OCI-LY3 (cell line): ENCODE results near the gene CFAP69.

ENCODE experiments used
- H2AFZ ChIP-seq: fragments of 200-600, 300-600 bp; shearing (Covaris generic); 2 replicates; pipeline ENCODE4 v1.6.0; 2014; ENCODE audit warnings: antibody characterized with exemption, low read depth, low read length
- H3K27ac ChIP-seq: fragments of 200-600, 300-600 bp; sonication (generic); 2 replicates; pipeline ENCODE4 v1.5.1; 2014; ENCODE audit warnings: mild to moderate bottlenecking, low read length, moderate library complexity, mixed read lengths
- H3K27me3 ChIP-seq: fragments of 200-600, 300-600 bp; sonication (generic); 2 replicates; pipeline ENCODE4 v1.6.1; 2014; ENCODE audit warnings: low read depth, low read length, mixed read lengths
- H3K36me3 ChIP-seq: fragments of 200-600, 300-600 bp; sonication (generic); replicated peaks from 2 replicates; pipeline ENCODE3; 2014; ENCODE audit warnings: low read depth, low read length, mixed read lengths
- H3K4me1 ChIP-seq: fragments of 300-600, 200-600 bp; sonication (generic); 2 replicates; pipeline ENCODE4 v1.6.1; 2014; ENCODE audit warnings: low read length, mixed read lengths
- H3K4me2 ChIP-seq: fragments of 200-600, 300-600 bp; sonication (generic); 2 replicates; pipeline ENCODE4 v1.6.1; 2014; ENCODE audit warnings: low read length, mixed read lengths
- H3K4me3 ChIP-seq: fragments of 300-600, 200-600 bp; sonication (generic); 2 replicates; pipeline ENCODE4 v1.5.1; 2014; ENCODE audit warnings: antibody characterized with exemption, mild to moderate bottlenecking, low read length, moderate library complexity
- H3K79me2 ChIP-seq: fragments of 300-600, 200-600 bp; shearing (Covaris generic); 2 replicates; pipeline ENCODE4 v1.6.1; 2014; ENCODE audit warnings: mild to moderate bottlenecking, low read length, mixed read lengths
- H3K9ac ChIP-seq: fragments of 300-600, 200-600 bp; shearing (Covaris generic); 2 replicates; pipeline ENCODE4 v1.6.0; 2014; ENCODE audit warnings: mild to moderate bottlenecking, low read length, moderate library complexity
- H3K9me3 ChIP-seq: fragments of 200-600, 300-600 bp; shearing (Covaris generic); 2 replicates; pipeline ENCODE4 v1.6.1; 2014; ENCODE audit warnings: low read length, mixed read lengths; ENCODE audit not compliant: insufficient read depth
- H4K20me1 ChIP-seq: fragments of 200-600, 300-600 bp; sonication (generic); 2 replicates; pipeline ENCODE4 v1.6.1; 2016; ENCODE audit warnings: low read length, mixed read lengths; ENCODE audit not compliant: insufficient read depth
- EZH2phosphoT487 ChIP-seq: fragments of 200-600 bp; shearing (Covaris generic); IDR thresholded peaks from 2 replicates; pipeline ENCODE4 v1.6.1; 2018; ENCODE audit warnings: antibody characterized with exemption, mixed run types, low read depth
- TF ChIP-seq, protein P1 (sequence below): fragments of 200-600, 300-600 bp; sonication (generic); IDR thresholded peaks from 2 replicates; pipeline ENCODE4 v1.5.1; 2014; ENCODE audit warnings: antibody characterized with exemption, low read length, low read depth

The CFAP69 gene

GRCh38 chr7:90256778-90257177, 11.8 kb downstream of the CFAP69 start:
- H2AFZ ChIP-seq: no peak overlapping the region
- no peak overlapping the region for H3K4me2 ChIP-seq
- no peak overlapping the region for H3K27ac ChIP-seq
- H4K20me1 ChIP-seq: no peaks in the 10 kb centered on the region
- H3K27me3 ChIP-seq: no peaks in the 10 kb centered on the region
- no peak overlapping the region for H3K4me3 ChIP-seq
- no peaks in the 10 kb centered on the region for H3K4me1 ChIP-seq
- H3K36me3 ChIP-seq: no peaks in the 10 kb centered on the region
- H3K79me2 ChIP-seq: no peaks in the 10 kb centered on the region
- no peak overlapping the region for H3K9ac ChIP-seq
- no peak for TF ChIP-seq EZH2phosphoT487
- TF ChIP-seq, protein P1, sequence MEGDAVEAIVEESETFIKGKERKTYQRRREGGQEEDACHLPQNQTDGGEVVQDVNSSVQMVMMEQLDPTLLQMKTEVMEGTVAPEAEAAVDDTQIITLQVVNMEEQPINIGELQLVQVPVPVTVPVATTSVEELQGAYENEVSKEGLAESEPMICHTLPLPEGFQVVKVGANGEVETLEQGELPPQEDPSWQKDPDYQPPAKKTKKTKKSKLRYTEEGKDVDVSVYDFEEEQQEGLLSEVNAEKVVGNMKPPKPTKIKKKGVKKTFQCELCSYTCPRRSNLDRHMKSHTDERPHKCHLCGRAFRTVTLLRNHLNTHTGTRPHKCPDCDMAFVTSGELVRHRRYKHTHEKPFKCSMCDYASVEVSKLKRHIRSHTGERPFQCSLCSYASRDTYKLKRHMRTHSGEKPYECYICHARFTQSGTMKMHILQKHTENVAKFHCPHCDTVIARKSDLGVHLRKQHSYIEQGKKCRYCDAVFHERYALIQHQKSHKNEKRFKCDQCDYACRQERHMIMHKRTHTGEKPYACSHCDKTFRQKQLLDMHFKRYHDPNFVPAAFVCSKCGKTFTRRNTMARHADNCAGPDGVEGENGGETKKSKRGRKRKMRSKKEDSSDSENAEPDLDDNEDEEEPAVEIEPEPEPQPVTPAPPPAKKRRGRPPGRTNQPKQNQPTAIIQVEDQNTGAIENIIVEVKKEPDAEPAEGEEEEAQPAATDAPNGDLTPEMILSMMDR: no peak
- no peaks in the 10 kb centered on the region for H3K9me3 ChIP-seq

DNA sequence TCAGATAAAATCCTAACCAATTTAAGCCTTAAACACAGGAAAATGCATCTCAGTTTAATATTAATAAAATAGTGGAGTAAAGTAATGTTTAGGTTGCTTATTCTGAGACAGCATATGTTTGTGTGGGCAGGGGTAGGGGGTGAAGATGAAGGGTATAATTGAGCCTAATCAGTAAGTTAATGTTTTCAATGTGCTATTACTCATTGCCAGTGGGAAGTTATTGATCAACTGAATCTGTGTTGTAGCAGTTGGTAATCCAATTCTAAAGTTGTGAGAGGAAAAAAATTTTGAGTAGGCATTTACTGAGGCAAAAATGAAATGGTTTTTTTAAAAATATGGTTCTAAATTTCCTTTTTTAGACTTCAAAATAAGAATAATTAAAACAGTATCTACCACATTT, 16.5 kb downstream of the CFAP69 start:
- no peaks in the 10 kb centered on the region for H3K9me3 ChIP-seq
- H2AFZ ChIP-seq: no peak overlapping the region
- no peak overlapping the region for H3K27ac ChIP-seq
- H3K36me3 ChIP-seq: no peaks in the 10 kb centered on the region
- no peaks in the 10 kb centered on the region for H3K79me2 ChIP-seq
- no peaks in the 10 kb centered on the region for H4K20me1 ChIP-seq
- H3K4me3 ChIP-seq: no peak overlapping the region
- no peak overlapping the region for H3K9ac ChIP-seq
- TF ChIP-seq, protein P1: no peak
- no peak for TF ChIP-seq EZH2phosphoT487
- no peaks in the 10 kb centered on the region for H3K27me3 ChIP-seq
- no peaks in the 10 kb centered on the region for H3K4me1 ChIP-seq
- H3K4me2 ChIP-seq: no peak overlapping the region

DNA sequence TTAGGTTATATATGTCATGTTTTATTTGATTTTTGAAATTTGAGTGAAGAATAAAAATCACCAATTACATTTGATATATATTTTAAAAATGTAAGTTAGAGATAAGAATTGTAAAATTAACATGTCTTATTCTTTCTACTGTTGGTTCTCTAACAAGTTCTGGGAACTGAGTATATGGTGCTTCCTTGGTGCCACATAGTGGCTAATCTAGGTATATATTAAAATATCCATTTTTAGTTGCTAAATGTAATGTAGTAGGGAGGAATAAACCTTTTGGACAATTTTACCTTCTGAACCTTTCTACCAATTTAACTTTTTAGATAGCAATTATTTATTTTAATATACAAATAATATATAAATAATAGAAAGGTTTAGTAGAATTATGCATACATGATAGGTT, 17.5 kb downstream of the CFAP69 start:
- Histone ChIP-seq H3K27ac (no peak overlapping the region), H3K4me2 (no peak overlapping the region), H3K79me2 (no peaks in the 10 kb centered on the region)

GRCh38 chr7:90266808-90267207, 21.8 kb downstream of the CFAP69 start:
- Histone ChIP-seq H3K4me2 (no peak overlapping the region), H3K79me2 (no peaks in the 10 kb centered on the region), H3K27me3 (no peaks in the 10 kb centered on the region), H3K4me1 (no peaks in the 10 kb centered on the region), H3K36me3 (no peaks in the 10 kb centered on the region), H3K9me3 (no peaks in the 10 kb centered on the region), H3K4me3 (no peak overlapping the region), H3K9ac (no peak overlapping the region), H4K20me1 (no peaks in the 10 kb centered on the region), H2AFZ (no peak overlapping the region), H3K27ac (no peak overlapping the region)
- no peak for TF ChIP-seq EZH2phosphoT487
- TF ChIP-seq, protein P1: no peak

More for the DNA sequence above, 17.5 kb downstream of the CFAP69 start:
- no peaks in the 10 kb centered on the region for H3K27me3 ChIP-seq
- H3K36me3 ChIP-seq: no peaks in the 10 kb centered on the region
- H4K20me1 ChIP-seq: no peaks in the 10 kb centered on the region
- H3K9me3 ChIP-seq: no peaks in the 10 kb centered on the region
- H3K4me3 ChIP-seq: no peak overlapping the region
- H2AFZ ChIP-seq: no peak overlapping the region
- H3K4me1 ChIP-seq: no peaks in the 10 kb centered on the region
- TF ChIP-seq, protein P1: peak; percentile 61
- no peak for TF ChIP-seq EZH2phosphoT487
- H3K9ac ChIP-seq: no peak overlapping the region
